Activated CD4-positive, CD25-positive, alpha-beta regulatory T cell (primary cell): ENCODE measurements around the gene PLXNA4.

Experiments used
- DNase-seq, 4 experiments: peaks; one replicate each; lab custom pipeline; 2025; lab: John Stamatoyannopoulos, UW

PLXNA4 gene

GRCh38 chr7:132531562-132531961, 44.7 kb downstream of the PLXNA4 start:
- no peak for DNase-seq

GRCh38 chr7:132528695-132529094, 47.6 kb downstream of the PLXNA4 start:
- no peak for DNase-seq

GRCh38 chr7:132527467-132528410, 48.5 kb downstream of the PLXNA4 start:
- DNase-seq = no peak

- DNase-seq = no peak
Measured at GRCh38 chr7:132526111-132526740, 50.0 kb downstream of the PLXNA4 start.

- DNase-seq = no peak
Measured at GRCh38 chr7:132521423-132521822, 54.8 kb downstream of the PLXNA4 start.

GRCh38 chr7:132520591-132521280, 55.5 kb downstream of the PLXNA4 start:
- no peak for DNase-seq

- no peak for DNase-seq
Measured at GRCh38 chr7:132519936-132520335, 56.3 kb downstream of the PLXNA4 start.

GRCh38 chr7:132518839-132519173, 57.5 kb downstream of the PLXNA4 start:
- no peak for DNase-seq

GRCh38 chr7:132518102-132518838, 58.0 kb downstream of the PLXNA4 start:
- no peak for DNase-seq

- DNase-seq = no peak
Measured at GRCh38 chr7:132516042-132516840, 60.0 kb downstream of the PLXNA4 start.

GRCh38 chr7:132515181-132515580, 61.1 kb downstream of the PLXNA4 start:
- DNase-seq = no peak

- DNase-seq = no peak
Measured at GRCh38 chr7:132514430-132514829, 61.8 kb downstream of the PLXNA4 start.

- DNase-seq = no peak
Measured at GRCh38 chr7:132511921-132512320, 64.3 kb downstream of the PLXNA4 start.

GRCh38 chr7:132511387-132511786, 64.9 kb downstream of the PLXNA4 start:
- no peak for DNase-seq

GRCh38 chr7:132509643-132510042, 66.6 kb downstream of the PLXNA4 start:
- no peak for DNase-seq

GRCh38 chr7:132508724-132509353, 67.4 kb downstream of the PLXNA4 start:
- no peak for DNase-seq

GRCh38 chr7:132504852-132505251, 71.4 kb downstream of the PLXNA4 start:
- no peak for DNase-seq

GRCh38 chr7:132504071-132504470, 72.2 kb downstream of the PLXNA4 start:
- DNase-seq = no peak

GRCh38 chr7:132503415-132503814, 72.9 kb downstream of the PLXNA4 start:
- DNase-seq = no peak

- DNase-seq = no peak
Measured at GRCh38 chr7:132501956-132502355, 74.3 kb downstream of the PLXNA4 start.
